GM18867 (cell line): ENCODE data around the gene SLC1A7.

ENCODE experiments used
- ATAC-seq: cut with Tn5 transposase; IDR thresholded peaks from one replicate; pipeline ENCODE4 v1.9.1; 2021; ENCODE audit warnings: mild to moderate bottlenecking, moderate library complexity; ENCODE audit not compliant: unreplicated experiment

The SLC1A7 gene

DNA sequence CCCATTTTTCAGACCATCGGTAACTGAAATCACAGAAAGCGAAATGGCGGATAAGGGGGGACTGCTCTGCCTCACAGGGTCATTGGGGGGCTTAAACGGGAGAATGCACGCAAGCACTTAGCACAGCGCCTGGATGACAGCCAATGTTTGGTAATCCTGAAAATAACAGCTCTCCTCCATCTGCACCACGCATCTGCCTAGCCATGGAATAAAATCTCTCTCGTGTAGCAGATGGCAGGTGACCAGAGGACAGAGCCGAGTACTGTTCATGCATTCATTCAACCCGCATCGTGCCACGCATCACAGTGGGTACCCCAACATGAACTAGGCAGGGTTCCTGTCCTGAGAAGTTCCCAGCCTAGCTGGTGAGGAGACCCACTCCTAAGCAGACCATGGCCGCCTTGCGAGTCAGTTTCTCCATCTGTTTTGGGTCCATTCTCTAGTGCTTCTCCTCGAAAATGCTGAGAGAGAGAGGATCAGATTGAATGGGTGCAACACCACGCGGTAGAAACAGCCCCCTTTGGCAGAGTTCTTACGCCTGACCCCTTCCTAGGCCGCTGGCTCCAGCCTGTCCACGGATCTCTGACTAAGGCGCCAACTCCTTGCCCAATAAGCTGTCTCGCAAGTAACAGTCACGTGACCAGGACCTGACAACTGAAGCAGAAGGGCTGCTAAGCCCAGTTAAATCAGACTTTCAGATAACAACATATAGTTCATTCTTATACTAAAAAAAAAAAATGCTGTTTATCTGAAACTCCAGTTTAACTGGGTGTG is 7.3 kb downstream of the SLC1A7 start:
- no peak for ATAC-seq

DNA sequence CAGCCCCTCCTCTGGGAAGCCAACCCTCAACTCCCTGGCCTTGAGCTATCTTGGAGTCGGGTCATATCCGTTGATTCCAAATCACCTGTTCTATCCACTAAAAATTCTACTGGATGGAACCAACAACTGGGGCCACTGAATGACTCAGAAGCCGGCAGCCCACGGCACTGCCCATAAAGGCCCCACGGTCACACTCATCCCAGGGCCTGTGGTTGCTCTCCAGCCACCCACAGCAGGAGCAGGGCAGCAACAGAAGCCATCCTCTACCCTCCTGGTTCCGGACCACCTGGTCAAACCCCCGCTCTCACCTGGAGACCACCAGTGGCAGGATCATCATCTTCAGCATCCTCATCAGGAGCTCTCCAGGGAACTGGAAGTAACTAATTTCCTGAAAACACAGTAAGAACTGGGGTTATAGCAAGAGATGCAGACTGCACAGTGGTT is 8.4 kb downstream of the SLC1A7 start:
- no peak for ATAC-seq

DNA sequence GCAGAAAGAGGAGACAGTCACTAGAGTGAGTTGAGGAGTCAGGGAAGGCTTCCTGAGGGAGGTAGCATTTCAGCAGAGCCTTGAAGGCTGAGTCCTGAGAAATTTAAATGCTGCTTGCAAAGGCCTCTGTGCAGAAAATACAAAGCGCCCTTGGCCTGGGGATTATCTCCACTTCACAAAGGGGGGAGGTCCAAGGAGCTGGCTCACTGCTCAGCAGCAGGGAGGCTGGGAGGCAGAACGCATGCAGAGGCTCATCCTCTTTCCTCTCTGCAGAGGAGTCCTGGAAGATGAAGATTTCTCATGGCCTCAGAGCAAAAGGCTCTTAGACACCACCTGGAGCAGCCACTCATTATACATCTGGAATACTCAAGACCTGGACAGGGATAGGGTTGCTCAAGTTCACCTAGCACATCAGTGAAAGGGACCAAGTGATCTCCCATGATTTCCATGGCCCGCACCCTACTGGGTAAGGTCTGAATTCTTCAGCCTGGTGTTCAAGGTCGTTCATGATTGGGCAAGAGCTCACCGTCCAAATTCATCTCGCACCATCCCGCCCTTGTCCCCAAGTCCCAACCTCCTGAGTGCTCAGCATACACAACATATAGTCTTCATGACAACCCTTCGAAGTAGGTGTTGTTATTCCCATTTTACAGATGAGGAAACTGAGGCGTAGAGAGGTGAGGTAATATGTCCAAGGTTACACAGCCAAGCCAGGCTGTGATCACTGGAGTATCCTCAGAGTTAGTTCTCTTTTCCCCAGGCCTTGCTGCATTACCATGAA is 9.0 kb downstream of the SLC1A7 start:
- ATAC-seq, result no peak

DNA sequence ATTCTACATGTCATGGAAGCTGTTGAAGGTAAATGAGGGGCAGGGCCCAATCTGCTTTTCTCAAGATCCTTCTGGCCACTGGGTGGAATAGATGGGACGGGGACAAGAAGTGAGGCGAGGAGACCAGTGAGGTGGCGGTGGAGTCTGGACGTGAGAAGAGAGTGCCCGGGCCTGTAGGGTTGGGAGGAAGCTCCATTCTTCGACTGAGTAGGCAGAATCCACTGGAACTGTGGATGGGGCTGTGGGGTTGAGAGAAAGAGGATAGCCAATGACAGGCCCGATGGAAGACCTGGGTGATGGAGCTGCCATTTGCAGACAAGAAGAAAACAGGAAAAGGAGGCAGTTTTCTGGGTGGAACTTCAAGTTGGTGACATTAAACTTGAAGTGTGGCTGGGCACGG is 10.3 kb downstream of the SLC1A7 start:
- no peak for ATAC-seq

DNA sequence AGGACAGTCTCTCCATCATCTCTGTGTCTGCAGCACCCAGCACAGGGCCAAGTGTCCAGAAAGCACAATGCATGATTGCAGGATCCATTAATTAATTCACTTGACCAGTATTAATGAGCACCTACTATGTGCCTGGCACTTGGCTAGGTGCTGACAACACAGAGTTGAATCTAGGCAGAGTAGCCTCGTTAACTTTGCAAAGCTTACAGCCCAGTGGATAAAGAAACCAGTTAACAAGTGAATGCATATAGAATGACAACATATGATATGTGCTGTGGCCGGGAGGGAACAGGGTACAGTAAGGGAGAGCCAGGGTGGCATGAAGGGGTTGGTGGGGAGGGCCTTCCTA is 10.9 kb downstream of the SLC1A7 start:
- no peak for ATAC-seq

DNA sequence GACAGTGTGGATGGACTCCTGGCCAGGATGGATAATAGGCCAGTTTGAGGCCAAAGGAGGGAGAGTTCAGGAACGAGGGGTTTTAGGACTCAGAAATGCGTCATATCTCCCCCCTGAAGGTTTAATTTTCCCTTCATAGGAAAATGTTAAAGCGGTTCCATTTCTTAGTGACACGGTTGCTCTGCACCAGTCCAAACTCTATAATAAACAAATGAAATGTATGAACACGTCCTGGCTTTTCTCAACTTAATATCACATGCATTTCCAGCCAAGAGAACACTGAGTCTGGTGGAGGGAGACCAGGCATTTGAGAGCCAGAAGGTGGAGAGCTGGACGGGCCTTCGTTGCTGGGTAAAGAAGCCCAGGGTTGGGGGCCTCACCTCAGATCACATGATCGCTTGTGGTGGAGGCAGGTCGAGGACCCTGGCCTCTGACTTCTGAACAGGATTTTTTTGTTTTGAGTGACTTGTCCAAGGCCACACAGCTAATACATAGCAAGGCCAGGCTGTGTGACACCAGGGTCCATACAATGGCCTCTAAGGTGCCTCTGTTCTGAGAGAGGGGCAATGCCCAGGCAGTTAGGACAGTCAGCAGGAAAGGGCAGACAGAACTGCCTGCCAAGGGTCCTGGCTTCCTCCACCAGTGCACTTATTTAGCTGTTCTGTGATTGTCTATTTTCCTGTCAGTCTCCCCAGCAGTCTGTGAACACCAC is 11.4 kb downstream of the SLC1A7 start:
- no peak for ATAC-seq

DNA sequence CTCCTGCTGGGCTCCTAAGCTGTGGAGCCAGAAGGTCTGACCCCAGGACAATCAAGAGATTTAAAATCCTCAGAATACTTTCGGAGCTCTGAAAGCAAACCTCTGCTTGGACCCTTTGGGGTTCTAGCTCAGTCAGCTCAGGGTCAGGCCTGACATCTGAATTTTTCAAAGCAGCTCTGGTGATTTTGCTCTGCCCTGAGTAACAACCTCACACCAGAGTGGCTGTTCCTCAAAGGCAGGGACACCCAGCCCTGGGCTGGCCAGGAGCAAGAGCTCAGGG is 11.9 kb downstream of the SLC1A7 start:
- no peak for ATAC-seq

DNA sequence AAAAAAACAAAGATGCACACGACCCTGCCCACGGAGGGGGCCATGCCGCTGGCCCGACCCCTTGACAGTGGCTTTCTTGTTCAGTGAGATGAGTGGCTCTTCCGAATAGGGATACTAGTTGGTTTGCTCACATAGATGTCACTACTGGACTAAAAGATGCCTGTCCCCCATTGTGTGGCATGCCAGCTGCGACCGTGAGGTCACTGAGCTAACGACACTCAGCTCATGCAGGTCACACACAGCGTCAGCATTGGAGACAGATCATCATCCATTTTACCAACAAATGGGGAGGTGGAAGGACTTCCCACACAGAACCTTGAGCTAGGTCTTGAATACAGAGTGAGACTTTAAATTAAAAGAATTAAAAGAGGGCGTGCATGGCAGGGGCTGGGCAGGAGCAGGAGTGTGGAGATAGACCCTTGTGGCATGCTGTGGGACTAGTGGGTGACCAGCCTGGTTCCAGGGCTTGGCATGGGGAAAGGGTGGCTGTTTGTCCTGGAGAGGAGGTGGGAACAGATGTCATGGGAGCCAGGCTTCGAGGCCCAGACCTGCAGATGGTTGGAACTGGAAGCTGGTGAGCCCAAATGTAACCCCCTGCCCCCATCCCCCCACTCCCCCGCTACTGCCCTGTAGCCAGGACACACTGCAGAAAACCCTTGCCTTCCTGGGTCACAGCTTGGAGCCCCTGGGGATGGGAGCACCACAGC is 12.4 kb downstream of the SLC1A7 start:
- no peak for ATAC-seq

DNA sequence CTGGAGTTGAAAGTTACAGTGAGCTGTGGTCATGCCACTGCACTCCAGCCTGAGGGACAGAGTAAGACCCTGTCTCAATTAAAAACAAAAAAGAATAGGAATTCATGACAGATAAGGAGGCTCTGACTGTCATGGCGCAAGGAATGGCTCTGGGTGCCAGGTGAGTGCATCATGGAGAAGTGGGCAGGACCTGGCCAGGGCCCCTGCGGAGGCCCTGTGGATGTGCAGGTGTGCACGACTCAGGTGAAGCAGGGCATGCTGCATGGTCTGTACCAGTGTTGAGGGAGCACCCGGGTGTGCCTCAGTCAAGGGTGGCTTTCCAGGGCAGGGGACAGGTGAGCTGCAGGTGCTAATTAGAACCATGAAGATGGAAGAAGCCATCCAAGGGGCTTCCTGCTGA is 14.0 kb downstream of the SLC1A7 start:
- no peak for ATAC-seq

DNA sequence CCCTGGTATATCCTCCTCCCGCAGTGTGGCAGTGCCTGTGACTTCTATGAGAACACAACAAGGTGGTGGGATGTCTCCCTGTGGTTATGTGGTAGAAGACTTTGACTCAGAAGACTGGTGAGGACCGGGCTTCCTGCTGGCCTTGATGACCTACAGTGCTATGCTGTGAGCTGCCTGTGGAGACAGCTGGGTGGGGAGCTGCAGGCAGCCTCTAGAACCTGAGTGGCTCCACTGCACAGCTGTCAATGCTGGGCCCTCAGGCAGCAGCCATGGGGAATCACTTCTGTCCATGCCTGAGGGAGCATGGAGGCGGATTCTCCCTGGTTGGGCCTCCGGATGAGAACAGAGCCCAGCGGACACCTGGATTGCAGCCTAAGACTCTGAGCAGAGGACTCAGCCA is 14.9 kb downstream of the SLC1A7 start:
- ATAC-seq, result no peak

DNA sequence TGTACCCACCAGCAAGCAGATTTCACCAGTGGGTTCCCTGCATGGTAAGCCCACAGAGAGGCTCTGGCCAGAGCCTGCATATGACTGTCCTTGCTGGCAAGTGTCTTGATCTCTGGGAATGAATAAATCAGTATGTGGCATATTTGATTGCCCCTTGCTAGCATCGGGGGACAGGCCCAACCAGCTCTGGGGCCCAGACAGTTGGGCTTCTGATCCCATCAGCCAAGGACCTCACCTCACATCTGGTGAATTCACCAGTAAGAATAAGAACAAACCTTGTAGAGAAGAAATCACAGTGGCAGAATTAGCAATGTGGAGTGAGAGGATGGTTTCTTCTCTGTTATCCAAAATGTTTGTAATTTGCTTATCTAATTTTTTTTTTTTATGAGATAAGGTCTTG is 15.9 kb downstream of the SLC1A7 start:
- no peak for ATAC-seq

DNA sequence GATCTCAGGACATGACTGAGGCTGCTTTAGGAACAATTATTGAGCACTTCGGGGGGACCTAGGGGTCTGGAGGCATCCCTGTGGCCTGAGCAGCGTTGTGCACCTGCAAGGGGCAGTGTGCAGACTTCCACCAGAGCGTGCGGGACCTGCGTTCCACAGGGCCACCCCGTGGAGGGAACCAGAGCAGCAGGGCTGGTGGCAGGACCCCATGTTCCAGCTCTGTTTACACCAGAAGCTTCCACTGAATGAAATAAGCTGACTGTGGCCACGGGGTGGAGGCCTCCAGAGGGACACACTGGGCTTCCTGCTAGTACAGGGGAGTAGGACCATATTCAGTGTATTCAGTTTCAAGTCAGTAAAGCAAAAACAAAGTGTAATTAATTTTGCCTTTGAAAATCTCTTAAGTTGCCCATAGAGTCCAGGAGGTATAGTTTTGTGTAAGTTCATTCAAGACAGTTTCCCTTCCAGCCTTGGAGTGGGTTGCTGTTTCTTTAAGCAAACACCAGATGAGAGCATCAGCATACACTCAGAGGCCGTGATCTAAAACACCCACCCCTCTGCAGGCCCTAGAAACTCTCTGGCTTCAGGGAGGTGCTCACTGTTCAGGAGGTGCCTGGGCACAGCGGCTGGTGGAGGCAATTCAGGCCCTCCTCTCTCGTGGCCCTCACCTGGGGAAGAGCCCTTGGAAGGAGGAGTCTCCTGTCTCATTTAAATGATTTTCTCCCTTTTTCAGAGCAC is 16.6 kb downstream of the SLC1A7 start:
- no peak for ATAC-seq

DNA sequence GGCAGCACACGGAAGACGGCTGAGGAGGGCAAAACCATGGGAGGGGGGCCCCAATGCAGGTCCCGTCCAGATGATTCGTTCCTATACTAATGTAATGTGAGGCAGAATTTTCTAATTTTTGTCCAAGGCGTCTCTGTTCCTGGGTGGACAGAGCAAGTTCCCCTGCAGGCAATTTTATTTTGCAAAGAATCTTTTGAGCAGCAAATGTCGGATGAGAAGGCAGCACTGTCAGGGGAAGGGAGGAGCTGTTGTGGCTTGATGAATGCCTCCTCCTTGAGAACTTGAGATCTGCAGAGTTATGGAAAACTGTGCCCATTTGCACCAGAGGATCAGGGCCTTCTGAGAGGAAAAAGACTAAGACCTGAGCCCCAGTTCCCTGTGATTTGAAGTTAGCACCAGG is 17.3 kb downstream of the SLC1A7 start:
- no peak for ATAC-seq

DNA sequence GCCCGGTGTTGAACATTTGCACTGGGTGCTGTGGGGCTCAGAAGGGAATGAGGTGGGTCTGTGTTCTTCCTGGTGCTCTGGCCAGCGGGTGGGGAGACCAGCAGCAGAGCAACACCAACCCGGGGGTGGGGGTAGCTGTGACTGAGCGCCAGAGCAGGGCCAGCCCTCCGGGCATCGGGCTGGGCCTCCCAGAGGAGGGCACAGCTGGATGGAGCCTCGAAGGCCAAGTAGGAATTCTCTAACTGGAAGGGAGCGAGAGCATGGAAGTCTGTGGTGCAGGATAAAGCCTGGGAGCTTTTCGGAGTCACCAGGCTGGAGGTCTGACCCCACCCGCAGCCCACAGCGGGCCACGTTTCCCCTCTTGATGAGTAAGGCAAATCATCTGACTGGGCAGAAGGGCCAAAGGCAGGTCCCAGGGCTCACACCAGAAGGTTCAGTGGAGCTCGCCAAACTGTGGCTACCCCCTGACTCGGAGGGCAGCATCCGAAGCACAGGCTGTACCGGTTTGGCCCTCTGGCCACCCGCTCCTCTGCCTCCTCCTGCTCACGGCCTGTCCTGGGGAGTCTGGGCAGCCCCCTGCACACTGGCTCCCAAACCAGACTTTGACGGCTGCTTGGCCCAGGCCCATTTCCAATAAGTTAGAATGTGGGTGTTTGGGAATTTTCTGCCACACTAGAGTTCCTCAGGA is 18.8 kb downstream of the SLC1A7 start:
- no peak for ATAC-seq

DNA sequence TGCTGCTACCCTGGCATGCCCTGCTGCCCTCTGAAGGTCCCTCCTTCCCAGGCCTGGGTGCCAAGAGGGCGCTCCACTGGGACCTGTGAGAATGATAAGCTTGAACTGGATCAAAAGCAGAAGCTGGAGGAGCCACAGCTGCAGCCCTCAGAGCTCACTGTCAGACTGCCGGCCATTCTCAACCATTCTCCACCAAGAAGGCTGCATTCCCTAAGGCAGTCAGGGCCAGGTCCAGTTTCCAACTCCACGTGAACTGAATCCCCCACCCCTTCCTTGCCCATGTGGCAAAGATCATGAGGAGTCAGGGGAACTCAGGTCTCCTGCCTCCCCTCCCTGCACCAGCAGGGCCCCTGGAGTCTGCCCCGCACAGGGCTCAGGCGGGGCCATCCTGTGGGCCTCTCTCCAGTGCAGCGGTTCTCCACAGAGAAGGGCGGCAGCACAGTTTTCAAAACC is 19.5 kb downstream of the SLC1A7 start:
- no peak for ATAC-seq

DNA sequence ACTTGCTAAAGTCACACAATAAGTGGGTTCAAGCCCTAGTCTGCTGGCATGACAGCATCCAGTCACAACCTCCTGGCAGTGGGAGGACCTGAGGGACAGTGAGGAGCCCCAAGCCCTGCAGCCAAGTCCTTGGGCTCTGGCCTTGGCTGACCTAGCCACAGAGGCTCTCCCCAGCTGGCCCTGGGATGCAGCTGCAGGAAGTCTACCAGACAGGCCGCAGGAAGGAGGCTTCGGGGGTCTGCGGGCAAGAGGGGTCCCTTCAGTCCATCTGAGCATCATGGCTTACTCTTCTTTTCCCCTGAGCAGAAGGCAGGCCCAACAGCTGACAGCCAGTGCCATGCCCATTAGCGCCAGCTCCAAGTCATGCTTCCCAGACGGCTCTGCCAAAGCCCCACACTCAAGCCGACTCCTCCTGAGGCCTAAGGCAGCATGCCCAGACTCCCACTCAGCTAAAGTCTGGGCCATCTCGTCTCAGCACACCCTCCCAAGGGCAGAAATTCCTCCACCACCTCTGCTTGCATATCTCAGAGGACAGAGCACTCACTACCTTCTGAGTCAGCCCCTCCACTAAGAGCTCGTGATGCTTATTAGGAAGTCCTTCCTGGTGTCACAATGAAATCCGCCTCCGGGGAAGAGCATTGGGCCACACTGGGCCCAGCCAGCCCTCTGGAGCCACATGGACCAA is 20.1 kb downstream of the SLC1A7 start:
- ATAC-seq, result no peak

DNA sequence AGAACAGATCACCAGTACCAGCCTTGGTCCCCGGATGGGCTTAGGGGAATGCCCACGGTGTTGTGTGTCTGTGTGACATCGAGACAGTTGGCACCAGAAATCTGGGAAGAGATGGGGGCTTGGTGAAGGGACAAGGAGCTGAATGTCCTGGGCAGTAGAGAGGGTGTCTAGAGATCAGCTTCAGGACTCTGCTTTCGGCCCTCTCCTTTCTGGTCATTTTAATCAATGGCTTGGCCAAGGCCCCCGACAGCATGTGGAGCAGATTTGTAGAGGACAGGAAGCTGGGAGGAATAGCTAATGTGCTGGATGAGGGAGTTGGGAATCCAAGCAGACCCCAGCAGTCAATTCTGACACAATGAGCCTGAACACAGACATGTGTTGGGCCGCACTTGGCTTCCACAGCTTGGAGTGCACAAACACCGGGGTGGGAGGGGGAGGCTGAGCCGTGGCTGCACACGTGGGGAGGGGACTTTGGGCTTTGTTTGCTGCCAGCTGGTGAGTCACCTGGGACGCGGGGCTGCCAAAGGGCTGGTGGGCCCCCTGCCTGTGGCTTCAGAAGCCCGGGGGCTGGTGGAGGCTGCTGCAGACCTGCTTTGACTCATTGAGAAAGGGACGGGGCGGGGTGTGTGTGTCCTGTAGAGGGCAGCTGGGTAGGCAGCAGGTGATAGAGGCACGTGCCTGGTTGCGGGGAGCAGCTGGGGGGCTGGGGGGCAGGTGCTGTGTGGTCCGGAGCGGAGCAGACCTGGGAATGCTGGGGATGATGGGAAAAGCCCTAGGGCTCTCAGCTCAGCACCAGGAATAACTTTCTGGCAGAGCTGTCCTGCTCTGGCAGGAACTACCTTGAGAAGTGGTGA is 20.9 kb downstream of the SLC1A7 start:
- no peak for ATAC-seq

DNA sequence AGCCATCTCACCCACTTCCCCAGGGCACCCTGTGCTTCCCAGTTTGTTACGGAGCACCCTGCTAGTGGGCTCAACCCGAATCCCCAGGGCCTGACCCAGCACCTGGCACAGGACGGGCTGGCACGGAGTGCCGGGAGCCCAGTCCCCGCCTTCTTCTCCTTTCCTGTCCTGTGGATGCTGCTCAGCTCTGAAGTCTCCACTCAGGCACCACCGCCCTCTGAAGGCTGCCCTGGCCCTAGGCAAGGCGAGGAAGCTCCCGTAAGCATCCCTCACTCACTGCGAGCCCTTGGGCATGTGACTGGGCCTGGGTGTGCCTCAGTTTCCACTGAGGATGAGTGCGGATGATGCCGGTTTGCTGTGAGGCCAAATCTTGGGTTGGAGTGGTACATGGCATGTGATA is 21.8 kb downstream of the SLC1A7 start:
- no peak for ATAC-seq

DNA sequence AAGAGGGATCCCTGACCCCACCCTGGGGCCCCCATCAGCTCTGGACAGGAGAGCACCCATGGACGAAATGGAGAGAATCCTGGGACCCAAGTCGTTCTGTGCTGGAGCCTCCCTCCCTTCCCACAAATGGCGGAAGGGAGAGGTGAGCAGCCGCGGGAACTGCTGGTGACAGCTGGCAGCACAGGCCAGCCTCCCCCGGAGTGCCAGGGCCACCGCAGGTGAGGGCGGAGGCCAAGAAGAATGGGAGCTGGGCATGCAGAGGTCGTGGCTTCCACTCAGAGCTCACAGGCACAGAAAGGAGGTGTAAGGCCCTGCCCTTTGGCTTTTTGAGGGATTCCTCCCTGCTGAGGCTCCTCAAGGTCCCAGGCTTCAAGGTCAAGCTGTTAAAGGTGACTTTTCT is 24.6 kb downstream of the SLC1A7 start:
- ATAC-seq, result no peak
